ENCODE measurements around the gene GPR84. TPM values are rescaled to one million over a fixed set of nuclear protein-coding genes. Genes with fewer than 3 reads are reported as not detected.

GPR84 gene
- total and polyA plus RNA-seq, 2 of the 13 experiments (the other 11 are each of a cell fraction or from before 2014, with no cell fraction given): not detected

DNA sequence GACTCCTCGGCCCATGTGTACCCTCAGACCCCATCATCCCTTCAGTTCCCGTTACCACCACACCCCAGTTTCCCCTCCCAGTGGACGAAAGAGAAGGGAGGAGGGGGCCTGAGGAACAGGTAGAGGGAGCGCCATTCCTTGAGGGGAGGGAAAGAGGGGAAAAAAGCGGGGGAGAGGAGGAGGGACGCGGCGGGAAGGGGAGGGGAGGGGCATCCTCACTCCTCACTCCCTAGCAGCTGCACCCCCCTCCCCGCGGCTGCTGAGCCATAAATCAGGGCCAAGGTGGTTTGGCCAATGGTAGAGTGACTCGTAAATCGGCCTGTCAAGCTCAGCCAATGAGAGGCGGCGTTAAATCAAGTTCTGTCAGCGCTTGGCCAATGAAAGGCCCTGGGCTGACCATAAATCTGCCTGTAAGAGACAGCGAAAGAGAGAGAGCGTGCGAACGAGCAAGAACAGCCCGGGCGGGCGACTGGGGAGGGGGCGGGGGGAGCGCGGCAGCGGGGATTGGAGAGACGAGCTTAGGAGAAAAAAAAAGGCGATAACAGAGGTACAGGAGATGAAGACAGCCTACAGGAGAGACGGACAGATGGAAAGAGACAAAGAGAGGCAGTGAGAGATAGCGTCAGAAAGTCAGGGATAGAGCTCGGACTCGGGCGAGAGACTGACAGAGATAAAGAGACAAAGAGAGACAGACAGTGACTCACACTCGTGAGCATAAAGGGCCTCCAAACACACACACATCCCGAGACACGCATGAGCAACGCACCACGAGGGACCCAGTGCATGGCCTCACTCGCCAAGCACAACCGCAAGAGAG is 5.1 kb downstream of the GPR84 start (continued):
- TF ChIP-seq, protein P1, sequence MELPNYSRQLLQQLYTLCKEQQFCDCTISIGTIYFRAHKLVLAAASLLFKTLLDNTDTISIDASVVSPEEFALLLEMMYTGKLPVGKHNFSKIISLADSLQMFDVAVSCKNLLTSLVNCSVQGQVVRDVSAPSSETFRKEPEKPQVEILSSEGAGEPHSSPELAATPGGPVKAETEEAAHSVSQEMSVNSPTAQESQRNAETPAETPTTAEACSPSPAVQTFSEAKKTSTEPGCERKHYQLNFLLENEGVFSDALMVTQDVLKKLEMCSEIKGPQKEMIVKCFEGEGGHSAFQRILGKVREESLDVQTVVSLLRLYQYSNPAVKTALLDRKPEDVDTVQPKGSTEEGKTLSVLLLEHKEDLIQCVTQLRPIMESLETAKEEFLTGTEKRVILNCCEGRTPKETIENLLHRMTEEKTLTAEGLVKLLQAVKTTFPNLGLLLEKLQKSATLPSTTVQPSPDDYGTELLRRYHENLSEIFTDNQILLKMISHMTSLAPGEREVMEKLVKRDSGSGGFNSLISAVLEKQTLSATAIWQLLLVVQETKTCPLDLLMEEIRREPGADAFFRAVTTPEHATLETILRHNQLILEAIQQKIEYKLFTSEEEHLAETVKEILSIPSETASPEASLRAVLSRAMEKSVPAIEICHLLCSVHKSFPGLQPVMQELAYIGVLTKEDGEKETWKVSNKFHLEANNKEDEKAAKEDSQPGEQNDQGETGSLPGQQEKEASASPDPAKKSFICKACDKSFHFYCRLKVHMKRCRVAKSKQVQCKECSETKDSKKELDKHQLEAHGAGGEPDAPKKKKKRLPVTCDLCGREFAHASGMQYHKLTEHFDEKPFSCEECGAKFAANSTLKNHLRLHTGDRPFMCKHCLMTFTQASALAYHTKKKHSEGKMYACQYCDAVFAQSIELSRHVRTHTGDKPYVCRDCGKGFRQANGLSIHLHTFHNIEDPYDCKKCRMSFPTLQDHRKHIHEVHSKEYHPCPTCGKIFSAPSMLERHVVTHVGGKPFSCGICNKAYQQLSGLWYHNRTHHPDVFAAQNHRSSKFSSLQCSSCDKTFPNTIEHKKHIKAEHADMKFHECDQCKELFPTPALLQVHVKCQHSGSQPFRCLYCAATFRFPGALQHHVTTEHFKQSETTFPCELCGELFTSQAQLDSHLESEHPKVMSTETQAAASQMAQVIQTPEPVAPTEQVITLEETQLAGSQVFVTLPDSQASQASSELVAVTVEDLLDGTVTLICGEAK (IDR thresholded peaks at IDR 0.05): no peak
- TF ChIP-seq, protein P1 (CRISPR knock-in tag; IDR thresholded peaks at IDR 0.05): no peak
- TF ChIP-seq, protein P2, sequence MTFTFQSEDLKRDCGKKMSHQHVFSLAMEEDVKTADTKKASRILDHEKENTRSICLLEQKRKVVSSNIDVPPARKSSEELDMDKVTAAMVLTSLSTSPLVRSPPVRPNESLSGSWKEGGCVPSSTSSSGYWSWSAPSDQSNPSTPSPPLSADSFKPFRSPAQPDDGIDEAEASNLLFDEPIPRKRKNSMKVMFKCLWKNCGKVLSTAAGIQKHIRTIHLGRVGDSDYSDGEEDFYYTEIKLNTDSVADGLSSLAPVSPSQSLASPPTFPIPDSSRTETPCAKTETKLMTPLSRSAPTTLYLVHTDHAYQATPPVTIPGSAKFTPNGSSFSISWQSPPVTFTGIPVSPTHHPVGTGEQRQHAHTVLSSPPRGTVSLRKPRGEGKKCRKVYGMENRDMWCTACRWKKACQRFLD (CRISPR knock-in tag; IDR thresholded peaks at IDR 0.05; ENCODE audit: borderline replicate concordance): no peak
- TF ChIP-seq ZNF235 (CRISPR knock-in tag; IDR thresholded peaks at IDR 0.05; ENCODE audit: borderline replicate concordance) (no peak), SATB2 (CRISPR knock-in tag; IDR thresholded peaks at IDR 0.05) (no peak), ZFP36L1 (CRISPR knock-in tag; IDR thresholded peaks at IDR 0.05) (no peak; the same call in 1 of the 2 replicates), PHF8 (CRISPR knock-in tag; IDR thresholded peaks at IDR 0.05) (peak; percentile 36; the same call in 1 of the 2 replicates), ZNF577 (CRISPR knock-in tag; IDR thresholded peaks at IDR 0.05; ENCODE audit: borderline replicate concordance, low read depth) (no peak)
- TF ChIP-seq, protein P3, sequence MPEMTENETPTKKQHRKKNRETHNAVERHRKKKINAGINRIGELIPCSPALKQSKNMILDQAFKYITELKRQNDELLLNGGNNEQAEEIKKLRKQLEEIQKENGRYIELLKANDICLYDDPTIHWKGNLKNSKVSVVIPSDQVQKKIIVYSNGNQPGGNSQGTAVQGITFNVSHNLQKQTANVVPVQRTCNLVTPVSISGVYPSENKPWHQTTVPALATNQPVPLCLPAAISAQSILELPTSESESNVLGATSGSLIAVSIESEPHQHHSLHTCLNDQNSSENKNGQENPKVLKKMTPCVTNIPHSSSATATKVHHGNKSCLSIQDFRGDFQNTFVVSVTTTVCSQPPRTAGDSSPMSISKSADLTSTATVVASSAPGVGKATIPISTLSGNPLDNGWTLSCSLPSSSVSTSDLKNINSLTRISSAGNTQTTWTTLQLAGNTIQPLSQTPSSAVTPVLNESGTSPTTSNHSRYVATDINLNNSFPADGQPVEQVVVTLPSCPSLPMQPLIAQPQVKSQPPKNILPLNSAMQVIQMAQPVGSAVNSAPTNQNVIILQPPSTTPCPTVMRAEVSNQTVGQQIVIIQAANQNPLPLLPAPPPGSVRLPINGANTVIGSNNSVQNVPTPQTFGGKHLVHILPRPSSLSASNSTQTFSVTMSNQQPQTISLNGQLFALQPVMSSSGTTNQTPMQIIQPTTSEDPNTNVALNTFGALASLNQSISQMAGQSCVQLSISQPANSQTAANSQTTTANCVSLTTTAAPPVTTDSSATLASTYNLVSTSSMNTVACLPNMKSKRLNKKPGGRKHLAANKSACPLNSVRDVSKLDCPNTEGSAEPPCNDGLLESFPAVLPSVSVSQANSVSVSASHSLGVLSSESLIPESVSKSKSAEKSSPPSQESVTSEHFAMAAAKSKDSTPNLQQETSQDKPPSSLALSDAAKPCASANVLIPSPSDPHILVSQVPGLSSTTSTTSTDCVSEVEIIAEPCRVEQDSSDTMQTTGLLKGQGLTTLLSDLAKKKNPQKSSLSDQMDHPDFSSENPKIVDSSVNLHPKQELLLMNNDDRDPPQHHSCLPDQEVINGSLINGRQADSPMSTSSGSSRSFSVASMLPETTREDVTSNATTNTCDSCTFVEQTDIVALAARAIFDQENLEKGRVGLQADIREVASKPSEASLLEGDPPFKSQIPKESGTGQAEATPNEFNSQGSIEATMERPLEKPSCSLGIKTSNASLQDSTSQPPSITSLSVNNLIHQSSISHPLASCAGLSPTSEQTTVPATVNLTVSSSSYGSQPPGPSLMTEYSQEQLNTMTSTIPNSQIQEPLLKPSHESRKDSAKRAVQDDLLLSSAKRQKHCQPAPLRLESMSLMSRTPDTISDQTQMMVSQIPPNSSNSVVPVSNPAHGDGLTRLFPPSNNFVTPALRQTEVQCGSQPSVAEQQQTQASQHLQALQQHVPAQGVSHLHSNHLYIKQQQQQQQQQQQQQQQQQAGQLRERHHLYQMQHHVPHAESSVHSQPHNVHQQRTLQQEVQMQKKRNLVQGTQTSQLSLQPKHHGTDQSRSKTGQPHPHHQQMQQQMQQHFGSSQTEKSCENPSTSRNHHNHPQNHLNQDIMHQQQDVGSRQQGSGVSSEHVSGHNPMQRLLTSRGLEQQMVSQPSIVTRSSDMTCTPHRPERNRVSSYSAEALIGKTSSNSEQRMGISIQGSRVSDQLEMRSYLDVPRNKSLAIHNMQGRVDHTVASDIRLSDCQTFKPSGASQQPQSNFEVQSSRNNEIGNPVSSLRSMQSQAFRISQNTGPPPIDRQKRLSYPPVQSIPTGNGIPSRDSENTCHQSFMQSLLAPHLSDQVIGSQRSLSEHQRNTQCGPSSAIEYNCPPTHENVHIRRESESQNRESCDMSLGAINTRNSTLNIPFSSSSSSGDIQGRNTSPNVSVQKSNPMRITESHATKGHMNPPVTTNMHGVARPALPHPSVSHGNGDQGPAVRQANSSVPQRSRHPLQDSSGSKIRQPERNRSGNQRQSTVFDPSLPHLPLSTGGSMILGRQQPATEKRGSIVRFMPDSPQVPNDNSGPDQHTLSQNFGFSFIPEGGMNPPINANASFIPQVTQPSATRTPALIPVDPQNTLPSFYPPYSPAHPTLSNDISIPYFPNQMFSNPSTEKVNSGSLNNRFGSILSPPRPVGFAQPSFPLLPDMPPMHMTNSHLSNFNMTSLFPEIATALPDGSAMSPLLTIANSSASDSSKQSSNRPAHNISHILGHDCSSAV (CRISPR knock-in tag; IDR thresholded peaks at IDR 0.05; ENCODE audit: borderline replicate concordance): no peak
